Skeletal muscle satellite cell (primary cell): ENCODE data around the gene SNRNP70.

ENCODE experiments used
- H3K27me3 ChIP-seq: 2 replicates; pipeline ENCODE4 v1.7.0; 2013; ENCODE audit warnings: low read length; ENCODE audit not compliant: control insufficient read depth, insufficient read depth
- H3K36me3 ChIP-seq: 2 replicates; pipeline ENCODE4 v1.7.0; 2013; ENCODE audit warnings: mild to moderate bottlenecking, control low read depth, low read length; ENCODE audit not compliant: insufficient read depth
- H3K4me1 ChIP-seq: 2 replicates; pipeline ENCODE4 v1.7.0; 2013; ENCODE audit warnings: low read length; ENCODE audit not compliant: control insufficient read depth, insufficient read depth
- H3K4me2 ChIP-seq: 2 replicates; pipeline ENCODE4 v1.7.0; 2013; ENCODE audit warnings: mild to moderate bottlenecking, low read length
- H3K4me3 ChIP-seq: 2 replicates; pipeline ENCODE4 v1.7.0; 2013; ENCODE audit warnings: low read length
- H3K9ac ChIP-seq: 2 replicates; pipeline ENCODE4 v1.7.0; 2013; ENCODE audit warnings: mild to moderate bottlenecking, low read depth, low read length, moderate library complexity
- H3K9me3 ChIP-seq: replicated peaks from 2 replicates; pipeline ENCODE4 v1.7.0; 2013; ENCODE audit warnings: mild to moderate bottlenecking, control low read depth, low read length

The SNRNP70 gene

GRCh38 chr19:49106648-49107135, 21.4 kb downstream of the SNRNP70 start:
- H3K36me3 ChIP-seq, result peaks cover 77% of the 10 kb centered on the region
- no peaks in the 10 kb centered on the region for H3K9me3 ChIP-seq
- H3K4me3 ChIP-seq, result no peak overlapping the region
- H3K9ac ChIP-seq, result no peak overlapping the region
- no peaks in the 10 kb centered on the region for H3K27me3 ChIP-seq
- H3K4me2 ChIP-seq, result no peak overlapping the region
- peaks cover 8% of the 10 kb centered on the region for H3K4me1 ChIP-seq

- Histone ChIP-seq H3K4me3 (no peak overlapping the region), H3K4me2 (no peak overlapping the region), H3K9ac (no peak overlapping the region), H3K9me3 (no peaks in the 10 kb centered on the region), H3K36me3 (peaks cover 68% of the 10 kb centered on the region), H3K4me1 (peaks cover 8% of the 10 kb centered on the region), H3K27me3 (no peaks in the 10 kb centered on the region)
Observed at GRCh38 chr19:49107625-49108459, 22.6 kb downstream of the SNRNP70 start.

- Histone ChIP-seq H3K4me2 (no peak overlapping the region), H3K9me3 (no peaks in the 10 kb centered on the region), H3K4me3 (no peak overlapping the region), H3K9ac (no peak overlapping the region), H3K36me3 (peaks cover 59% of the 10 kb centered on the region), H3K4me1 (peaks cover 13% of the 10 kb centered on the region), H3K27me3 (no peaks in the 10 kb centered on the region)
Observed at GRCh38 chr19:49109051-49109450, 23.8 kb downstream of the SNRNP70 start.

- Histone ChIP-seq H3K9ac (no peak overlapping the region), H3K4me3 (no peak overlapping the region), H3K27me3 (no peaks in the 10 kb centered on the region), H3K9me3 (no peaks in the 10 kb centered on the region), H3K4me2 (no peak overlapping the region), H3K36me3 (peaks cover 52% of the 10 kb centered on the region), H3K4me1 (peaks cover 14% of the 10 kb centered on the region)
Observed at GRCh38 chr19:49109569-49110233, 24.4 kb downstream of the SNRNP70 start.

GRCh38 chr19:49110567-49110966, 25.3 kb downstream of the SNRNP70 start:
- no peak overlapping the region for H3K4me3 ChIP-seq
- no peaks in the 10 kb centered on the region for H3K27me3 ChIP-seq
- H3K9ac ChIP-seq, result no peak overlapping the region
- H3K9me3 ChIP-seq, result no peaks in the 10 kb centered on the region
- no peak overlapping the region for H3K4me2 ChIP-seq
- peaks cover 45% of the 10 kb centered on the region for H3K36me3 ChIP-seq
- peaks cover 19% of the 10 kb centered on the region for H3K4me1 ChIP-seq

GRCh38 chr19:49111218-49111998, 26.2 kb downstream of the SNRNP70 start:
- no peaks in the 10 kb centered on the region for H3K27me3 ChIP-seq
- H3K4me2 ChIP-seq, result no peak overlapping the region
- H3K9ac ChIP-seq, result no peak overlapping the region
- H3K36me3 ChIP-seq, result peaks cover 41% of the 10 kb centered on the region
- H3K4me1 ChIP-seq, result peaks cover 19% of the 10 kb centered on the region
- H3K9me3 ChIP-seq, result no peaks in the 10 kb centered on the region
- no peak overlapping the region for H3K4me3 ChIP-seq

GRCh38 chr19:49113762-49114629, 28.7 kb downstream of the SNRNP70 start, which contains the start of gene LIN7B:
Gene LIN7B, plus strand, starts transcription at chr19:49114370. Its CDS starts 35 bp downstream, at chr19:49114405.
- Histone ChIP-seq H3K9me3 (no peaks in the 10 kb centered on the region), H3K9ac (peak within 1 kb of the TSS; percentile 85)

GRCh38 chr19:49114630-49115363, 29.5 kb downstream of the SNRNP70 start:
- peak overlapping the region; percentile 87 for H3K4me2 ChIP-seq
- no peaks in the 10 kb centered on the region for H3K27me3 ChIP-seq
- H3K4me3 ChIP-seq, result peak overlapping the region; percentile 94
- peak overlapping the region; percentile 85 for H3K9ac ChIP-seq
- no peaks in the 10 kb centered on the region for H3K9me3 ChIP-seq
- peaks cover 7% of the 10 kb centered on the region for H3K36me3 ChIP-seq
- H3K4me1 ChIP-seq, result peaks cover 33% of the 10 kb centered on the region

More at GRCh38 chr19:49113762-49114629, 28.7 kb downstream of the SNRNP70 start, which contains the start of gene LIN7B:
- Histone ChIP-seq H3K36me3 (peaks cover 15% of the 10 kb centered on the region), H3K27me3 (no peaks in the 10 kb centered on the region), H3K4me1 (peaks cover 31% of the 10 kb centered on the region), H3K4me3 (peak within 1 kb of the TSS; percentile 94), H3K4me2 (peak within 1 kb of the TSS; percentile 87)

GRCh38 chr19:49116544-49116943, 31.3 kb downstream of the SNRNP70 start:
- no peaks in the 10 kb centered on the region for H3K9me3 ChIP-seq
- peaks cover 4% of the 10 kb centered on the region for H3K36me3 ChIP-seq
- no peak overlapping the region for H3K4me3 ChIP-seq
- H3K4me2 ChIP-seq, result no peak overlapping the region
- peaks cover 10% of the 10 kb centered on the region for H3K27me3 ChIP-seq
- H3K4me1 ChIP-seq, result peaks cover 28% of the 10 kb centered on the region
- no peak overlapping the region for H3K9ac ChIP-seq
